ENCODE measurements around the gene WDR73. TPM values are rescaled to one million over a fixed set of nuclear protein-coding genes. Genes with fewer than 3 reads are reported as not detected.

The WDR73 gene
- total and polyA plus RNA-seq, 2 of the 8 experiments (the other 6 are each of a cell fraction or from before 2014, with no cell fraction given): 22.7 to 23.1 TPM

DNA sequence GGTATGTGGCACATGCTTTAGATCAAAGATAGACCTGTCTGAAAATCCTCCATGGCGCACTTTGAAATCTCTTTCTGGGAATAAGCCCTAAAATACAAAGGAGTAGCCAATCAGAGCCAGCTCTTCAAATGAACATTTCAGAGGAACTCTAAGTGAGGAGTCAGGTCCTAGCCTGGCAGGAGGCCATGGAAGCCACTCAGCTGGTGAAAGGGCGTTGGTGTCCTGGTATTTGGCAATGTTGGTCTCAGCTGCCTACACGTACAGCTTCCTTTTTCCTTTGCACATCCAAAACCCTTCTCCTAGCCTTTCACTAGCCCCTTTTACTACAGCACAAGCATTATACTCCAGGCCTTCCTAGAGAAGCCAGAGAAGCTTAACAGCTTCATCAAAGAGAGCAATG lies 5.5 kb downstream of the WDR73 start:
- Histone ChIP-seq H2BK20ac (ENCODE audit: low read length) (no peak overlapping the region), H2AFZ (ENCODE audit: low read length) (no peak overlapping the region), H4K5ac (ENCODE audit: insufficient read length, low read depth, low read length) (no peak overlapping the region), H2BK15ac (ENCODE audit: low read length) (no peak overlapping the region), H2BK120ac (replicated peaks; ENCODE audit: low read depth, low read length) (no peak overlapping the region), H4K91ac (replicated peaks; ENCODE audit: insufficient read length, low read length) (no peak overlapping the region), H4K20me1 (replicated peaks in 1 of 2; ENCODE audit: control insufficient read depth in 1 of 2, insufficient read depth in 2 of 2, low read length in 2 of 2) (peaks cover 2 to 7% of the 10 kb centered on the region in 2 experiments), H2BK12ac (ENCODE audit: low read depth, low read length) (no peak overlapping the region), H3K4ac (replicated peaks; ENCODE audit: insufficient read length, low read depth, low read length) (no peak overlapping the region), H3K9me3 (ENCODE audit: insufficient read depth in 2 of 2, low read depth in 1 of 2, low read length in 1 of 2) (no peaks in the 10 kb centered on the region), H3K27ac (ENCODE audit: low read depth, low read length) (no peak overlapping the region), H3K36me3 (ENCODE audit: control insufficient read depth in 2 of 4, insufficient read depth in 4 of 4, low read length in 3 of 4) (peaks cover 32 to 78% (median 55%) of the 10 kb centered on the region in 4 experiments), H3K79me1 (ENCODE audit: low read depth, low read length) (peaks cover 2% of the 10 kb centered on the region; the same call in 1 of the 2 replicates), H3K18ac (ENCODE audit: extremely low read depth, low read length) (no peak overlapping the region), H3K9ac (replicated peaks in 1 of 4; ENCODE audit: extremely low read depth in 1 of 4, low read depth in 3 of 4, low read length in 3 of 4) (no peak overlapping the region), H3K23me2 (ENCODE audit: low read depth, low read length) (peaks cover 2% of the 10 kb centered on the region), H3K27me3 (replicated peaks in 1 of 4; ENCODE audit: control insufficient read depth in 3 of 4, extremely low read depth in 1 of 4, insufficient read depth in 3 of 4, low read length in 3 of 4) (no peaks in the 10 kb centered on the region), H4K8ac (ENCODE audit: extremely low read depth, insufficient read depth, low read length) (no peak overlapping the region), H3K14ac (ENCODE audit: insufficient read length) (no peak overlapping the region), H2AK5ac (ENCODE audit: low read depth, low read length) (no peak overlapping the region), H3K79me2 (ENCODE audit: control insufficient read depth in 1 of 2, insufficient read depth in 2 of 2, low read length in 2 of 2) (peaks cover 0 to 6% of the 10 kb centered on the region in 2 experiments; a peak in 2 of 4 replicates), H3K4me3 (ENCODE audit: extremely low read depth in 1 of 4, insufficient read depth in 2 of 4, low read depth in 3 of 4, low read length in 4 of 4) (no peak overlapping the region), H3K23ac (ENCODE audit: insufficient read length) (no peak overlapping the region), H2BK5ac (ENCODE audit: low read depth, low read length) (no peak overlapping the region), H3K4me2 (ENCODE audit: insufficient read depth in 1 of 2, low read depth in 2 of 2, low read length in 2 of 2) (no peak overlapping the region), H3K4me1 (replicated peaks in 1 of 4; ENCODE audit: control insufficient read depth in 3 of 4, insufficient read depth in 4 of 4, low read length in 3 of 4) (peaks cover 0 to 6% (median under 1%) of the 10 kb centered on the region in 4 experiments; a peak in 3 of 7 replicates), H3K56ac (replicated peaks; ENCODE audit: insufficient read length, low read depth, low read length) (no peak overlapping the region)
- POLR2A ChIA-PET (ENCODE audit: partially characterized antibody): interaction anchor here (0.8 to 5.0 kb wide), 8 partner anchors 10 to 177 kb away, joined by 4 to 32 read pairs (median 4); partner anchors contain the start of genes NMB and ZSCAN2
- TF ChIP-seq HDAC2 (IDR thresholded peaks at IDR 0.05; ENCODE audit: borderline replicate concordance in 1 of 2, low read depth in 2 of 2, low read length in 2 of 2) (no peak), GABPA (IDR thresholded peaks at IDR 0.05; ENCODE audit: borderline replicate concordance, insufficient read depth, low read length) (no peak), SRF (IDR thresholded peaks at IDR 0.05; ENCODE audit: low read depth, low read length) (no peak), RXRA (IDR thresholded peaks at IDR 0.05; ENCODE audit: insufficient read depth, low read depth, low read length) (no peak), KDM5A (IDR thresholded peaks at IDR 0.05; ENCODE audit: low read length) (no peak), TEAD4 (IDR thresholded peaks at IDR 0.05; ENCODE audit: low read depth, low read length) (no peak)
- DNase-seq (ENCODE audit: low read depth in 1 of 2, low spot score in 2 of 2) (no peak), FAIRE-seq (no peak)
- CTCF ChIA-PET (ENCODE audit: partially characterized antibody): interaction anchor here (1.6 to 3.6 kb wide), 3 partner anchors 11 to 50 kb away, joined by 4 to 19 read pairs (median 15); no protein-coding TSS in a partner anchor
- WGBS, 2 experiments (ENCODE audit: extremely low coverage in 1 of 2, insufficient coverage in 1 of 2, insufficient read length in 1 of 2, insufficient replicate concordance in 2 of 2, low coverage in 1 of 2, low lambda C conversion rate in 2 of 2, missing lambda C conversion rate in 1 of 2): 84% methylated on average over 3 of the region's 3 CpGs; no CpG with 5 or more reads in 1 of the 2 experiments
